Natural killer cell (primary cell): ENCODE measurements around the gene BEAN1. TPM values are rescaled to one million over a fixed set of nuclear protein-coding genes. Genes with fewer than 3 reads are reported as not detected.

ENCODE experiments used
- ATAC-seq, 3 donors: fragments of 150-1000 bp in 2 of 3; fragments of 200-7000 bp in 1 of 3; cut with Tn5 transposase; 1 replicate in 1 of 3; 2 replicates in 2 of 3; pipeline ENCODE4 v1.10.0; 2021; ENCODE audit warnings: mild to moderate bottlenecking in 2 of 3, moderate library complexity in 2 of 3
- DNase-seq, 2 donors: peaks; one replicate each; pipeline versions ENCODE4 v3.0.0 to v3.0.0-alpha.2; 2013 to 2021; ENCODE audit warnings: mixed read lengths in 1 of 2
- H3K27ac ChIP-seq: one replicate; pipeline ENCODE4 v1.5.1; 2013; ENCODE audit warnings: mild to moderate bottlenecking, low read length
- H3K27me3 ChIP-seq: one replicate; pipeline ENCODE4 v1.6.1; 2013; ENCODE audit warnings: low read length; ENCODE audit not compliant: control insufficient read depth, insufficient read depth
- H3K36me3 ChIP-seq: one replicate; pipeline ENCODE4 v1.6.1; 2013; ENCODE audit warnings: low read length; ENCODE audit not compliant: control insufficient read depth, insufficient read depth
- H3K4me1 ChIP-seq: one replicate; pipeline ENCODE4 v1.6.1; 2013; ENCODE audit warnings: low read length; ENCODE audit not compliant: control insufficient read depth, insufficient read depth
- H3K4me3 ChIP-seq: one replicate; pipeline ENCODE4 v1.5.1; 2013; ENCODE audit warnings: low read length
- H3K9me3 ChIP-seq: one replicate; pipeline ENCODE4 v1.6.1; 2013; ENCODE audit warnings: low read length; ENCODE audit not compliant: control insufficient read depth, insufficient read depth
- H3K27ac Mint-ChIP-seq, 2 donors: one replicate each; pipeline ENCODE4 v1.8.0; 2022; ENCODE audit warnings: mild to moderate bottlenecking in 2 of 2, mixed read lengths in 2 of 2, moderate library complexity in 1 of 2
- H3K27me3 Mint-ChIP-seq, 2 donors: one replicate each; pipeline ENCODE4 v1.8.0; 2022; ENCODE audit warnings: low read depth in 2 of 2, mixed read lengths in 2 of 2
- H3K36me3 Mint-ChIP-seq: one replicate; pipeline ENCODE4 v1.8.0; 2022; ENCODE audit warnings: mixed read lengths
- H3K4me1 Mint-ChIP-seq, 2 donors: one replicate each; pipeline ENCODE4 v1.8.0; 2022; ENCODE audit warnings: mixed read lengths in 2 of 2
- H3K4me3 Mint-ChIP-seq: one replicate; pipeline ENCODE4 v1.8.0; 2022; ENCODE audit warnings: mild to moderate bottlenecking, moderate library complexity, mixed read lengths
- H3K9me3 Mint-ChIP-seq, 2 donors: one replicate each; pipeline ENCODE4 v1.8.0; 2022; ENCODE audit warnings: mixed read lengths in 2 of 2
- WGBS: methylation state at CpG from one replicate; pipeline ENCODE4 v1.1.7; 2013; ENCODE audit warnings: missing lambda C conversion rate; ENCODE audit not compliant: insufficient coverage; 5-methylcytosine and 5-hydroxymethylcytosine counted together
- intact Hi-C: fragments of 100-400 bp; cut with micrococcal nuclease; formaldehyde crosslinking; loops from one replicate; pipeline ENCODE4 v1.14.2; 2022
- total RNA-seq, 4 donors: library from RNA; stranded (reverse); fragments of 120-200 nt in 1 of 4; gene quantifications; one replicate each; pipeline versions ENCODE4 v1.2.3 to v1.2.4, GENCODE V29; 2013 to 2022
- TF ChIP-seq, protein P1 (sequence below): fragments of 200-600 bp; IDR thresholded peaks from one replicate; pipeline ENCODE4 v1.8.0; 2022; ENCODE audit warnings: antibody characterized with exemption

The BEAN1 gene
- total RNA-seq, 3 donors from 2014 or later (not counting 1 experiment from before 2014, with no cell fraction given), result not detected

DNA sequence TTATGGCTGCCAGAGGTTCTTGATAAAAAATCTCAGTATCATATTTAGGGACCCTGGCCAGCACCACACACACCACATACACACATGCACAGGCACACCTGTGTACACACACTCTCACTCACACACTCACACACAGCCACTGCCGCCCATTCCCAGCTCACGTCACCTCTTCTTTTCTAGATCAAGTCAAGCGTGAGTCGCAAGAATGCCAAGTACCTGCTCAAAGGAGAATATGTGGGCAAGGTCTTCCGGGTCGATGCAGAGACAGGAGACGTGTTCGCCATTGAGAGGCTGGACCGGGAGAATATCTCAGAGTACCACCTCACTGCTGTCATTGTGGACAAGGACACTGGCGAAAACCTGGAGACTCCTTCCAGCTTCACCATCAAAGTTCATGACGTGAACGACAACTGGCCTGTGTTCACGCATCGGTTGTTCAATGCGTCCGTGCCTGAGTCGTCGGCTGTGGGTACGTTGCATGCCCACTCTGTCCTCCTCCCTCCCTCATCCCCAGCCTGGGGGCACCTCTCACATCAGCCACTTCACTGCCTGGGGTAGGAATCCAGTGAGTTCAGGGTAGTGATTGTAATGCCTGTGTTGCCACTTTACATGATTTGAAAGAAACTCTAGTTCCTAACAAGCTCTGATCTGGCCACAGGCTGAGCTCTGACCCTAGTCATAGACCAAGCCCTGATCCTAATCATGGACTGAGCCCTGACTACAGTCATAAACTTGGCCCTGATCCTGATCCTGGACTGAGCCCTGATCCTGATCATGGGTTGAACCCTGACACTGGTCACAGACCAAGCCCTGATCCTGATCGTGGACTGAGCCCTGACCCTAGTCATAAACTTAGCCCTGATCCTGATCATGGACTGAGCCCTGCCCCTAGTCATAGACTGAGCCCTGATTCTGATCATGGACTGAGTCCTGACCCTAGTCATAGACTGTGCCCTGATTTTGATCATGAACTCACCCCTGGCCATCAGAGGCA, 40.2 kb upstream of the BEAN1 start:
- Mint-ChIP-seq H3K4me3 (no peak overlapping the region), H3K27ac (no peak overlapping the region), H3K27me3 (peaks cover 4 to 6% of the 10 kb centered on the region in 2 donors), H3K4me1 (no peaks in the 10 kb centered on the region), H3K9me3 (no peaks in the 10 kb centered on the region), H3K36me3 (no peaks in the 10 kb centered on the region)
- ATAC-seq (no peak), DNase-seq (no peak)
- Histone ChIP-seq H3K9me3 (no peaks in the 10 kb centered on the region), H3K27me3 (no peaks in the 10 kb centered on the region), H3K36me3 (no peaks in the 10 kb centered on the region), H3K4me1 (no peaks in the 10 kb centered on the region), H3K4me3 (no peak overlapping the region), H3K27ac (no peak overlapping the region)
- TF ChIP-seq, protein P1, sequence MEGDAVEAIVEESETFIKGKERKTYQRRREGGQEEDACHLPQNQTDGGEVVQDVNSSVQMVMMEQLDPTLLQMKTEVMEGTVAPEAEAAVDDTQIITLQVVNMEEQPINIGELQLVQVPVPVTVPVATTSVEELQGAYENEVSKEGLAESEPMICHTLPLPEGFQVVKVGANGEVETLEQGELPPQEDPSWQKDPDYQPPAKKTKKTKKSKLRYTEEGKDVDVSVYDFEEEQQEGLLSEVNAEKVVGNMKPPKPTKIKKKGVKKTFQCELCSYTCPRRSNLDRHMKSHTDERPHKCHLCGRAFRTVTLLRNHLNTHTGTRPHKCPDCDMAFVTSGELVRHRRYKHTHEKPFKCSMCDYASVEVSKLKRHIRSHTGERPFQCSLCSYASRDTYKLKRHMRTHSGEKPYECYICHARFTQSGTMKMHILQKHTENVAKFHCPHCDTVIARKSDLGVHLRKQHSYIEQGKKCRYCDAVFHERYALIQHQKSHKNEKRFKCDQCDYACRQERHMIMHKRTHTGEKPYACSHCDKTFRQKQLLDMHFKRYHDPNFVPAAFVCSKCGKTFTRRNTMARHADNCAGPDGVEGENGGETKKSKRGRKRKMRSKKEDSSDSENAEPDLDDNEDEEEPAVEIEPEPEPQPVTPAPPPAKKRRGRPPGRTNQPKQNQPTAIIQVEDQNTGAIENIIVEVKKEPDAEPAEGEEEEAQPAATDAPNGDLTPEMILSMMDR, result no peak
- WGBS, result 93% methylated on average over 20 of the region's 20 CpGs
- intact Hi-C loops, result no loop called here

DNA sequence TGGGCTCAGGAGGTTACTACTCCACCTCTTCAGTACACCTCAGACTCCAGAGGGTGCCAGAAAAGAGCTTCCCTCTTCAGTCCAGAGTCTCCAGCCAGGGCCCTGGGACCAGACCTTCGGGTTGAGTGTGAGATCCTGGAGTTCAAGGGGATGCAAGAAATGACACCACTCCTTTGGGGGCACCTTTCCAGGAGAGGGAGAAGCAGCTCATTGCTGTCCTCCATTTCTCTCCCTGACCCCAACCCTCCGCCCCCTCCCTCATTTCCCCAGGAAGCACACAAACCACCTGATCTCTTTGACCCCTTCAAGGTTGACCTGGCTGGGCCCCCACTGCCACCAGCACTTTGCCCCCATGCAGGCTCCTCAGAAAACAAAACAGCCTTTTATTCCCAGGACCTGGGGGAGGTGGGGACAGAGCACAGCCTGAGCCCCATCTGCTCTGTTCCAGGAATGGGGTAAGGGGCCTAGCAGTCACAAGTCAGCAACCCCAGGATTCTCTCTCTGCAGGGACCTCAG, 39.2 kb upstream of the BEAN1 start:
- 65% methylated on average over 2 of the region's 2 CpGs for WGBS
- H3K4me3 ChIP-seq, result no peak overlapping the region
- TF ChIP-seq, protein P1, result no peak

DNA sequence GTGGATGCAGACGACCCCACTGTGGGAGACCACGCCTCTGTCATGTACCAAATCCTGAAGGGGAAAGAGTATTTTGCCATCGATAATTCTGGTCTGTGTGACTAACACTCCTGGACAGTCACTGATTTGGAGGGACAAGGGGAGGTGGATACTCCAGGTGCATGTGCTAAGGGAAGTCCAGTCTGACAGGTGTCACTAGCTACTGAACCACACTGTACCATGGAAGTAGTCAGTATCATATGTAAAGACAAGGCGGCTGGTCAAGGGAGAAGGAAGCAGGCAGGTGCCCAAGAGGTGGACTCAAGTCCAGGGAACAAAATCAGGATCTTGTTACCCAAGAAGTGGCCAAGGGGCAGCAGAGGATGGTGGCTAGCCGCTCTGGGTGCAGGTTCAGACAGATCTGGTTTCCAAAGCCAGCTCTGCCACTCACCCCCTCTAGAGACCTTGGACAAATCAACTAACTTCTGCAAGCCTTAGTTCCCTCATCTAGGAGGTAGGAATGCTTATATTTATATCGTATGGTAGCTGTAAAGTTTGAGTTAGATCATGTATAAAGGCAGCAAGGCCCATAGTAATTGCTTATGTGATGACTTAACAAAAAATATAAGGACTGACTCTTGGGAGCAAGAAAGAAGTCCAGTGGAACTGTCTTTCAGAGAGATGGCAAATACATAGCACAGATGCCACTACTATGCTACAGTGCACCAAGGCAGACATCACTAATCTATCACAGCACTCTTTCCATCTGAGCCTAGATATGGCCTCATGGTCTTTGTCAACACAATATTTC, 38.5 kb upstream of the BEAN1 start:
- no peak overlapping the region for H3K4me3 Mint-ChIP-seq
- H3K36me3 ChIP-seq, result no peaks in the 10 kb centered on the region
- H3K27ac ChIP-seq, result no peak overlapping the region
- no peak overlapping the region for H3K27ac Mint-ChIP-seq
- 88% methylated on average over 6 of the region's 6 CpGs for WGBS
- no peaks in the 10 kb centered on the region for H3K27me3 ChIP-seq
- no peaks in the 10 kb centered on the region for H3K36me3 Mint-ChIP-seq
- no peaks in the 10 kb centered on the region for H3K4me1 ChIP-seq
- TF ChIP-seq, protein P1, result no peak
- intact Hi-C loops, result no loop called here
- H3K9me3 ChIP-seq, result no peaks in the 10 kb centered on the region
- H3K9me3 Mint-ChIP-seq, result no peaks in the 10 kb centered on the region
- H3K27me3 Mint-ChIP-seq, result peaks cover 3 to 6% of the 10 kb centered on the region in 2 donors
- ATAC-seq (no peak), DNase-seq (no peak)
- H3K4me1 Mint-ChIP-seq, result no peaks in the 10 kb centered on the region
- no peak overlapping the region for H3K4me3 ChIP-seq

More for the DNA sequence above, 39.2 kb upstream of the BEAN1 start:
- Histone ChIP-seq H3K4me1 (no peaks in the 10 kb centered on the region), H3K27me3 (no peaks in the 10 kb centered on the region), H3K9me3 (no peaks in the 10 kb centered on the region), H3K27ac (no peak overlapping the region), H3K36me3 (no peaks in the 10 kb centered on the region)
- H3K27ac Mint-ChIP-seq, result no peak overlapping the region
- H3K9me3 Mint-ChIP-seq, result no peaks in the 10 kb centered on the region
- no peaks in the 10 kb centered on the region for H3K36me3 Mint-ChIP-seq
- no peak for DNase-seq
- no peaks in the 10 kb centered on the region for H3K4me1 Mint-ChIP-seq
- no peak for ATAC-seq
- peaks cover 4 to 6% of the 10 kb centered on the region in 2 donors for H3K27me3 Mint-ChIP-seq
- intact Hi-C loops, result no loop called here
- H3K4me3 Mint-ChIP-seq, result no peak overlapping the region
